ENCODE results near the gene C19orf38.
"Not testable (repeated sequence)": the region's sequence is repeated elsewhere in the genome, so short reads cannot be mapped to it uniquely, and the experiment has no call there.

Gene C19orf38

GRCh38 chr19:10823690-10824089, 24.5 kb upstream of the C19orf38 start:
- no peak for DNase-seq

DNA sequence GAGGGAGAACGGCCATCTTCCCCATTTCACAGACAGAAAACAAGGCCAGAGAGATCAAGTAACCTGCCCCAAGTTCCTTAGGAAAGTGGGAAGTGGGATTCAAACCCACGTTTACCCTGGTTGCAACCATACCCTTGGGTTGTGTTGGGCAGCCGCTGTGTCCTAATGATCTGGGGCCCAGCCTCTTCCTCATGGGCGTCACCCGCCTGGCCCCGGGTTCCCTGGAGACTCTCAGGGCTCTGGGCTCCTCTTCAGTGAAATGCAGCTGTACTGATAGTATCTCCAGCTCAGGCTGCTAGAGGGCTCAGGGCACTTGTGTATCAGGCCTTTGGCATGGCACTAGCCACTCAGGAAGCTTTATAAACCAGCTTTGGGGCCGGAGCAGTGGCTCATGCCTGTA, 22.0 kb upstream of the C19orf38 start:
- DNase-seq = no peak

- no peak for DNase-seq
Observed at GRCh38 chr19:10826846-10827245, 21.4 kb upstream of the C19orf38 start.

- no peak for DNase-seq
Observed at GRCh38 chr19:10828981-10829821, 19.0 kb upstream of the C19orf38 start.

DNA sequence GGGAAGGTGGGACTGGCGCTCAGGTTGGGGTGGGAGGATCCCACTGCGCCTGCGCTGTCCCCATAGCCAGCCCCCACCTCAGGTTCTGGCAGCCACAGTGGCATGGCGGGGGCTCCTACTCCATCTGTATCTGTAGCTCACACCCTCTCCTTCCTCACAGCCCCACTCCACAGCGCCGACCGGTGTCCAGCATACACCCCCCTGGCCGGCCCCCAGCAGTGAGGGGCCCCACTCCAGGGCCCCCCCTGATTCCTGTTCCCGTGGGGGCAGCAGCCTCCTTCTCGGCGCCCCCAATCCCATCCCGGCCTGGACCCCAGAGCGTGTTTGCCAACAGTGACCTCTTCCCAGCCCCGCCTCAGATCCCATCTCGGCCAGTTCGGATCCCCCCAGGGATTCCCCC, 18.2 kb upstream of the C19orf38 start:
- DNase-seq = no peak

- DNase-seq = no peak
Observed at GRCh38 chr19:10830370-10830769, 17.8 kb upstream of the C19orf38 start.

DNA sequence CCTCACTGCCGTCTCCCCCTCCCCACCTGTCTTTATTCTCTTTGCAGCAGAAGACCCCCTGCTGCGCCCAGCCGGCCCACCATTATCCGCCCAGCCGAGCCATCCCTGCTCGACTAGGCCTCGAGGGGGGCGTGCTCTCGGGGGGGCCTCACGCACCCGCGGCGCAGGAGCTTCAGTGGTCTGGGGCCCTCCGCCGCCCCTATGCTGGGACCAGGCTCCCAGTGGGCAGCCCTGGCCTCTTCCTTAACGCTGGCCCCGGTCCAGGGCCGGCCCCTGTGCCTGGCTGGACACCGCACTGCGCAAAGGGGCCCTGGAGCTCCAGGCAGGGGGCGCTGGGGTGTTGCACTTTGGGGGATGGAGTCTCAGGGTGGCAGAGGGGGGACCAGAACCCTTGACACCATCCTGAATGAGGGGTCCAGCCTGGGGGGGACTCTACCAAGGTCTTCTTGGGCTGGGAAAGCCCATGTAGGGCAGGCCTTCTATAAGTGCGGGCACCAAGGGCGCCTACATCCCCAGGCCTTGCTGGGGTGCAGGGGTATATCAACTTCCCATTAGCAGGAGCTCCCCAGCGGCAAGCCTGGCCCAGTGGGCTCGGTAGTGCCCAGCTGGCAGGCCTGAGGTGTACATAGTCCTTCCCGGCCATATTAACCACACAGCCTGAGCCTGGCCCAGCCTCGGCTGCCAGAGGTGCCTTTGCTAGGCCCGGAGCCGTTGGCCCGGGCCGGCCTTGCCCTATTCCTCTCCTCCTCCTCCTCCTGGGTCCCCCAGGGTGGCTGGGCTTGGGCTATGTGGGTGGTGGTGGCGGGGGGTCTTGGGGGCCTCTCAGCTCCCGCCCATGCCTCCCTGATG, 17.1 kb upstream of the C19orf38 start:
- DNase-seq = no peak

DNA sequence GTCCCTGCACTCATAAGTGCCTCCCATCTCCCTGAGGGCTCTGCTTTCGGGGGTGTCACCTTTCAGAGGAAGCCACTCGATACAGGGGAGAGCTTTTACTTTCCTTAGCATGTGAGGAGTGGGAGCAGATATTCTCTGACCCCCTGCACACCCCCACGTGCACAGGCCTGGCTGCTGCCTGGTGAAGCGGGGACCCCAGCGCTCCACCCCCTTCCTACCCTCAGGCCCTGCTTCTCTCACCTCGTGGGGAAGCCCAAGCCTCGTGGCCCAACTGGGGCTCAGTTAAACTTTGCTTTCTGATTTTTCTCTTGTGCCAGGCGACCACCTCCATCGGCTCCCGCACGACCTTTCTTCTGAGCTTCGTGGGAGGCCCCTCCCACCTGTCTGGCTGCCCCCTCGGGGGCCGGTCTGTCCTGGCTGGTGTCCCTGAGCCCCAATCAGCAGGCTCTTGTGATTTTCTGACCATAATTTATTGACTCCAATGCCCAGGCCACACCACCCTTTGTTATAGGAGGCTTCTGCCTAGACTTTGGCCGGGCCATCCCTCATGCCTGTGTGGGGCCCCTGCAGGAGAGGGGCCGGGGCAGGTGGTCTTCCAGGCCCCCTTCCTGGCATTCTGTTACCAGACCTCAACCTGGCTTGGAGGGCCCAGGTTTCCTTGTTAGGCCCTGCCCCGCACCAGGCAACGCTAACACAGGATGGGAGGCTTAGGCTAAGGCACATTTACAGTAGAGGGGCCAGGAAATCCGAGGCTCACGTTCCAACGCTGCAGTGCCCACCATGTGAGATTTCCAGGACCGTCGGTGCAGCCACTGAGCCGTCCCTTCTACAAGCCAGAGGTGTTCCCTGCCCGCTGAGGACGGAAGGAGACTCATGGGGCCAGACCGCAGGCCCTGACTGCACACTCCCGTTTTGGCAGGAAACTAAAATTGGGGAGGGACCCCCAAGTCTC, 16.0 kb upstream of the C19orf38 start:
- DNase-seq = no peak

GRCh38 chr19:10832939-10833296, 15.3 kb upstream of the C19orf38 start:
- no peak for DNase-seq

DNA sequence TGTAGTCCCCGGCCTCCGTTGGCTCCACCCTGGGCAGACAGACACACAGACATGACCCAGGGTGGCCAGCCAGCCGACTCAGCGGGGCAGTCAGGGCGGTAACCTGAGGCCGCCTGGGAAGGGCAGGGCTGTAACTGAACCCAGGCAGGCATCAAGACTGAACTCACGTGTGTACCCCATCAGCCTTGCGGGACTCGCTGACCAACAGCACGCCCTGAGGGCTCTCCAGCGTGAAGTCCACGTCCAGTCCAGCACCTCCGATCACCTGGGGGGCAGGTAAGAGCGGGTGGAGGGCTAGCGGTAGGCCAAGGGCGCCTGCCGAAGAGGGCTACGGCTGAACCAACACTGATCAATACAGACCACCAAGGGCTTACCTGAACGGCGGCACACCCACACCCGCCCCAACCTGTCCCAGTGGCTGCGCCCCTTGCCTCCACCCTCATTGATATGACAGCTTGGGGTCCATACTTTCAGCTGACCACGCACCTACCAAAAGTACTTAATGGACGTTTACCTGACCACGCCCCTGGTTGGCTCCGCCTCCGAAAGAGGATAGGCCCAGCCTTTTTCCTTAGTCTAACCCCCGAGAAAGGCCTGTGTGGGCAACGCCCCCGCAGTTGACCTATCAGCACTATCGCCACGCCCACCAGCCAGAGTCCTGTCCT, 13.0 kb upstream of the C19orf38 start:
- no peak for DNase-seq

GRCh38 chr19:10835754-10836478, 12.3 kb upstream of the C19orf38 start, which contains the start of gene TMED1:
Gene TMED1 (minus strand): TSS chr19:10836212. CDS start chr19:10836191, 21 bp downstream.
- DNase-seq = peak; percentile 100

GRCh38 chr19:10836479-10837330, 11.5 kb upstream of the C19orf38 start:
- DNase-seq = peak; percentile 100

GRCh38 chr19:10837649-10838048, 10.6 kb upstream of the C19orf38 start:
- not testable (repeated sequence) for DNase-seq

DNA sequence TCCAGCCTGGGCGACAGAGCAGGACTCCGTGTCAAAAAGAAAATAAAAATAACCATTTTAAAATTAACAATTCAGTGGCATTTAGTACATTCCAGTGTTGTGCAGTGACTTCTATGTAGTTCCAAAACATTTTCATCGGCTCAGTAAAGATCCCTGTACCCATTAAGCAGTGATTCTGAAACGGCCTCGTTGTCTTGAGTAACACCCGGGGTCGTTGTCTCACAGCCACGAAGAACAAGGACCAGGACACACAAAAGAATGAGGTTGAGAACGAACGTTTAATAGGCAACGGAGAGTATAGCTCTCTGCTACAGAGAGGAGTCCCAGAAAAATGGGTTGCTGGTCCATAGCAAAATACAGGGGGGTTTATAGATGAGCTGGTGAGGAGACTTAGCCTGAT, 9.8 kb upstream of the C19orf38 start:
- no peak for DNase-seq

DNA sequence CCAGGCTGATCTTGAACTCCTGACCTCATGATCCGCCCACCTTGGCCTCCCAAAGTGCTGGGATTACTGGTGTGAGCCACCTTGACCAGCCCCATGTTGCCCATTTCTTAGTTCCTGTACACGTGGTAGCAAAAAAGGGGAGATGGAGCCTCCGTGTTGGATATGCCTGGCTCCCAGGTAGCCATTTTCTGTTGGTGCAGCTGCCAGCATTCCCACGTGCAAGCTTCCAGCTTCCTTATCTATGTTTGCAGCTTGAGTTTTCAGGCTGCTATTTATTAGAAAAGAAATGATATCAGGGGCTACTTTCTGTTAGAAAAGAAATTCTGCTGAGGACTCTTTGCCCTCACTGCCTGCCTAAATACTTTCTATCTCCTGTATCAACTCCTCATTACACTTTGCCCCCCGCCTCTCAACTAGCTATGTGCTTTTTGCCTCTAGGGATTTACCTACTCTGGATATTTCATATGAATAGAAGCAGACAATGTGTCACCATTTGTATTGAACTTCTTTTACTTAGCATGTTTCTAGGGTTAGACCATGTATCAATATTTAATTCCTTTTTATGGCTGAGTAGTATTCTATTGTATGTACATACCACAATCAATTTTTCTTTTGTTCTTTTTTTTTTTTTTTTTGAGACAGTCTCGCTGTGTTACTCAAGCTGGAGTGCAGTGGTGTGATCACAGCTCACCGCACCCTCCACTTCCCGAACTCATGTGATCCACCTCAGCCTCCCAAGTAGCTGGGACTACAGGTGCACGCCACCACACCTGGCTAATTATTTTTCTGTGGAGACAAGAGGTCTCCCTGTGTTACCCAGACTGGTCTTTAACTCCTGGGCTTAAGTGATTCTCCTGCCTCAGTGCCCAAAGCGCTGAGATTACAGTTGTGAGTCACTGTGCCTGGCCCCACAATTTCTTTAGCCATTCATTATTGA, 8.8 kb upstream of the C19orf38 start:
- peak; percentile 74 for DNase-seq

DNA sequence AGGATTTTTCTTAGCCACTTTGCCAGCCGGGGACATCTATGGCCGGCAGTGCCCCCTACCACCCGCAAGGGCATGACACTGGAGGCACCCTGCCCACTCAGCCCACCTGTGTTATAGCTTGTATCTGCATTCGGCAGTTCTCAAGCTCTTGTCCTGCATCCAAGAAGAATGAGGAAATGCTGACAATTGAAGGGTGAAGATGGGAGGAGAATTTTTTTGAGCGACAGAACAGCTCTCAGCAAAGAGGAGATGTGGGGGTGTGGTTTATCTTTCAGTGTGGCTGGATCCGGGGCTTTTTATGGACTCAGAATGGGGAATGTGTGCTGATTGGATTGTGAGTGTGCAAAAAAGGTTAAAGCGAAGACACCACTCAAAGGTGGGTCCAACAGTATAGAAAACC, 5.4 kb upstream of the C19orf38 start:
- DNase-seq = no peak

GRCh38 chr19:10846500-10847202, 1.6 kb upstream of the C19orf38 start:
- DNase-seq = peak; percentile 60

GRCh38 chr19:10850631-10851030, 2.4 kb downstream of the C19orf38 start:
- no peak for DNase-seq
